Liver (tissue), 9 donors: ENCODE measurements around the gene C3orf80. TPM values are rescaled to one million over a fixed set of nuclear protein-coding genes. Genes with fewer than 3 reads are reported as not detected.

ENCODE experiments used
- DNase-seq: peaks from one replicate; pipeline ENCODE4 v3.0.0-alpha.2; 2017; ENCODE audit warnings: low spot score
- H3K27ac ChIP-seq, 2 donors: one replicate each; pipeline ENCODE4 v1.7.0; 2013; ENCODE audit warnings: inconsistent platforms in 2 of 2, low read length in 2 of 2, control low read depth in 1 of 2, low read depth in 1 of 2, mild to moderate bottlenecking in 1 of 2
- H3K27me3 ChIP-seq, 4 donors: one replicate each; pipeline versions ENCODE4 v1.6.1 to v1.7.0; 2013; ENCODE audit warnings: low read length in 3 of 4, inconsistent platforms in 1 of 4, mild to moderate bottlenecking in 1 of 4, moderate library complexity in 1 of 4; ENCODE audit not compliant: control insufficient read depth in 4 of 4, insufficient read depth in 4 of 4
- H3K36me3 ChIP-seq, 4 donors: one replicate each; pipeline versions ENCODE4 v1.6.1 to v1.7.0; 2013; ENCODE audit warnings: low read length in 3 of 4, mild to moderate bottlenecking in 3 of 4, low read depth in 1 of 4, moderate library complexity in 1 of 4; ENCODE audit not compliant: control insufficient read depth in 4 of 4, insufficient read depth in 3 of 4
- H3K4me1 ChIP-seq, 4 donors: one replicate each; pipeline versions ENCODE4 v1.6.1 to v1.7.0; 2013; ENCODE audit warnings: low read length in 3 of 4, mild to moderate bottlenecking in 3 of 4, moderate library complexity in 1 of 4; ENCODE audit not compliant: control insufficient read depth in 4 of 4, insufficient read depth in 4 of 4
- H3K4me3 ChIP-seq, 3 donors: one replicate each; pipeline versions ENCODE4 v1.6.1 to v1.7.0; 2013; ENCODE audit warnings: low read length in 3 of 3, control low read depth in 1 of 3, low read depth in 1 of 3, mild to moderate bottlenecking in 1 of 3
- H3K9ac ChIP-seq, 2 donors: one replicate each; pipeline ENCODE4 v1.7.0; 2013; ENCODE audit warnings: low read length in 2 of 2, mild to moderate bottlenecking in 2 of 2, moderate library complexity in 2 of 2, control low read depth in 1 of 2, low read depth in 1 of 2
- H3K9me3 ChIP-seq, 4 donors: one replicate each; pipeline versions ENCODE4 v1.6.1 to v1.7.0; 2013; ENCODE audit warnings: low read length in 3 of 4; ENCODE audit not compliant: control insufficient read depth in 4 of 4
- ATF3 ChIP-seq: IDR thresholded peaks from 2 replicates; pipeline ENCODE4 v1.6.1; 2016; ENCODE audit warnings: antibody characterized with exemption
- EGR1 ChIP-seq, 2 donors: IDR thresholded peaks; 2 replicates each; pipeline ENCODE4 v1.6.1; 2016 to 2018; ENCODE audit warnings: antibody characterized with exemption in 2 of 2, low read depth in 2 of 2
- FOXA1 ChIP-seq: IDR thresholded peaks from 2 replicates; pipeline ENCODE4 v1.6.1; 2016; ENCODE audit warnings: antibody characterized with exemption
- FOXA2 ChIP-seq: IDR thresholded peaks from 2 replicates; pipeline ENCODE4 v1.6.1; 2016; ENCODE audit warnings: antibody characterized with exemption
- GABPA ChIP-seq, 2 donors: IDR thresholded peaks in 1 of 2; conservative IDR thresholded peaks in 1 of 2; 2 replicates each; pipeline ENCODE4 v1.6.1; 2016; ENCODE audit warnings: antibody characterized with exemption in 2 of 2, mild to moderate bottlenecking in 1 of 2, moderate library complexity in 1 of 2
- HNF4A ChIP-seq, 2 donors: conservative IDR thresholded peaks; 2 replicates each; pipeline ENCODE4 v1.6.1; 2016; ENCODE audit warnings: antibody characterized with exemption in 2 of 2, mild to moderate bottlenecking in 2 of 2
- HNF4G ChIP-seq: IDR thresholded peaks from 2 replicates; pipeline ENCODE4 v1.6.1; 2016; ENCODE audit warnings: antibody characterized with exemption
- JUND ChIP-seq, 2 donors: IDR thresholded peaks; 2 replicates each; pipeline ENCODE4 v1.6.1; 2016; ENCODE audit warnings: antibody characterized with exemption in 2 of 2
- MAX ChIP-seq: IDR thresholded peaks from 2 replicates; pipeline ENCODE4 v1.6.1; 2016; ENCODE audit warnings: antibody characterized with exemption
- NR2F2 ChIP-seq: IDR thresholded peaks from 2 replicates; pipeline ENCODE4 v1.6.1; 2016; ENCODE audit warnings: antibody characterized with exemption
- RAD21 ChIP-seq, 2 donors: IDR thresholded peaks; 2 replicates each; pipeline ENCODE4 v1.6.1; 2016; ENCODE audit warnings: antibody characterized with exemption in 2 of 2, mild to moderate bottlenecking in 2 of 2
- REST ChIP-seq: IDR thresholded peaks from 2 replicates; pipeline ENCODE4 v1.6.1; 2016; ENCODE audit warnings: antibody characterized with exemption, mild to moderate bottlenecking
- RXRA ChIP-seq, 2 donors: IDR thresholded peaks; 2 replicates each; pipeline ENCODE4 v1.6.1; 2017 to 2018; ENCODE audit warnings: antibody characterized with exemption in 2 of 2, mild to moderate bottlenecking in 1 of 2
- SP1 ChIP-seq: IDR thresholded peaks from 2 replicates; pipeline ENCODE4 v1.6.1; 2018; ENCODE audit warnings: antibody characterized with exemption, mild to moderate bottlenecking
- TAF1 ChIP-seq: conservative IDR thresholded peaks from 2 replicates; pipeline ENCODE4 v1.6.1; 2016; ENCODE audit warnings: antibody characterized with exemption, mild to moderate bottlenecking
- YY1 ChIP-seq: IDR thresholded peaks from 2 replicates; pipeline ENCODE4 v1.6.1; 2016; ENCODE audit warnings: antibody characterized with exemption, mild to moderate bottlenecking
- WGBS: extraction: QIAGEN DNeasy Blood & Tissue Kit; methylation state at CpG from one replicate; pipeline ENCODE4 v1.1.7; 2013; 5-methylcytosine and 5-hydroxymethylcytosine counted together
- polyA plus RNA-seq, 2 donors: library from polyadenylated mRNA; stranded (reverse) in 1 of 2; unstranded in 1 of 2; fragments of 200-250 nt in 1 of 2; fragments of >200 nt in 1 of 2; fragmentation: Nextera tagmentation in 1 of 2; extraction: Ambion mirVana in 1 of 2; gene quantifications; one replicate each; pipeline versions ENCODE4 v1.2.1 to v1.2.3, GENCODE V29; 2013 to 2015
- total RNA-seq, 2 donors: library from RNA; depleted of rRNA; stranded (reverse); fragments of >200 nt; gene quantifications; one replicate each; pipeline ENCODE4 v1.2.3, GENCODE V29; 2014
- TF ChIP-seq, protein P1 (sequence below): fragments of 150-350 bp; IDR thresholded peaks from 2 replicates; pipeline ENCODE4 v1.5.1; 2017; ENCODE audit warnings: improper control_type of control experiment, low read depth, low read length; ENCODE audit not compliant: missing input control
- donor health status: healthy.
- donor health status: healthy.
- donor health status: healthy.
- donor health status: healthy.
- donor health status: healthy.

Gene C3orf80
- total and polyA plus RNA-seq, 4 donors, result 0.46 to 1.4 (median 0.50) TPM

GRCh38 chr3:160224811-160225175 lies 429 bp upstream of the C3orf80 start:
- Histone ChIP-seq H3K4me3 (peak overlapping the region in 2 of 3 donors; percentile 57 to 76), H3K27ac (no peak overlapping the region), H3K27me3 (peaks cover 0 to 12% (median 1%) of the 10 kb centered on the region in 4 donors), H3K9ac (no peak overlapping the region), H3K36me3 (no peaks in the 10 kb centered on the region), H3K4me1 (peaks cover 13 to 23% (median 17%) of the 10 kb centered on the region in 4 donors), H3K9me3 (no peaks in the 10 kb centered on the region)
- TF ChIP-seq RAD21 (IDR thresholded peaks at IDR 0.05) (no peak), HNF4A (conservative IDR thresholded peaks at IDR 0.05) (no peak), YY1 (no peak), EGR1 (IDR thresholded peaks at IDR 0.05; ENCODE audit: low read depth in 2 of 2) (no peak), NR2F2 (no peak), FOXA1 (no peak), MAX (no peak), TAF1 (no peak), FOXA2 (no peak), ATF3 (no peak), RXRA (IDR thresholded peaks at IDR 0.05) (no peak), JUND (IDR thresholded peaks at IDR 0.05) (no peak), REST (no peak), HNF4G (no peak), SP1 (no peak), GABPA (IDR thresholded peaks at IDR 0.05 in 1 of 2, conservative IDR thresholded peaks at IDR 0.05 in 1 of 2) (no peak)
- TF ChIP-seq, protein P1, sequence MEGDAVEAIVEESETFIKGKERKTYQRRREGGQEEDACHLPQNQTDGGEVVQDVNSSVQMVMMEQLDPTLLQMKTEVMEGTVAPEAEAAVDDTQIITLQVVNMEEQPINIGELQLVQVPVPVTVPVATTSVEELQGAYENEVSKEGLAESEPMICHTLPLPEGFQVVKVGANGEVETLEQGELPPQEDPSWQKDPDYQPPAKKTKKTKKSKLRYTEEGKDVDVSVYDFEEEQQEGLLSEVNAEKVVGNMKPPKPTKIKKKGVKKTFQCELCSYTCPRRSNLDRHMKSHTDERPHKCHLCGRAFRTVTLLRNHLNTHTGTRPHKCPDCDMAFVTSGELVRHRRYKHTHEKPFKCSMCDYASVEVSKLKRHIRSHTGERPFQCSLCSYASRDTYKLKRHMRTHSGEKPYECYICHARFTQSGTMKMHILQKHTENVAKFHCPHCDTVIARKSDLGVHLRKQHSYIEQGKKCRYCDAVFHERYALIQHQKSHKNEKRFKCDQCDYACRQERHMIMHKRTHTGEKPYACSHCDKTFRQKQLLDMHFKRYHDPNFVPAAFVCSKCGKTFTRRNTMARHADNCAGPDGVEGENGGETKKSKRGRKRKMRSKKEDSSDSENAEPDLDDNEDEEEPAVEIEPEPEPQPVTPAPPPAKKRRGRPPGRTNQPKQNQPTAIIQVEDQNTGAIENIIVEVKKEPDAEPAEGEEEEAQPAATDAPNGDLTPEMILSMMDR, result no peak
- DNase-seq, result no peak
- WGBS, result 8% methylated on average over 16 of the region's 16 CpGs

- H3K4me1 ChIP-seq, result peaks cover 13 to 23% (median 17%) of the 10 kb centered on the region in 4 donors
- no peak for TF ChIP-seq GABPA (IDR thresholded peaks at IDR 0.05 in 1 of 2, conservative IDR thresholded peaks at IDR 0.05 in 1 of 2)
- TF ChIP-seq RXRA (IDR thresholded peaks at IDR 0.05), result no peak
- TF ChIP-seq FOXA2, result no peak
- TF ChIP-seq YY1, result no peak
- TF ChIP-seq REST, result peak; percentile 46
- no peak for TF ChIP-seq EGR1 (IDR thresholded peaks at IDR 0.05; ENCODE audit: low read depth in 2 of 2)
- peak overlapping the region in 2 of 3 donors; percentile 42 to 76 for H3K4me3 ChIP-seq
- peaks cover 0 to 12% (median 2%) of the 10 kb centered on the region in 4 donors for H3K27me3 ChIP-seq
- H3K27ac ChIP-seq, result no peak overlapping the region
- 5% methylated on average over 87 of the region's 87 CpGs for WGBS
- no peak overlapping the region for H3K9ac ChIP-seq
- H3K36me3 ChIP-seq, result no peaks in the 10 kb centered on the region
- DNase-seq, result peak; percentile 34
- H3K9me3 ChIP-seq, result no peaks in the 10 kb centered on the region
These were observed 1.0 kb downstream of the C3orf80 start for GRCh38 chr3:160226026-160226907.
